Right renal pelvis (tissue), 4 donors: ENCODE measurements around the gene TMPRSS3. TPM values are rescaled to one million over a fixed set of nuclear protein-coding genes. Genes with fewer than 3 reads are reported as not detected.

Experiments
- DNase-seq, 4 donors: peaks; one replicate each; pipeline ENCODE4 v3.0.0-alpha.2; 2013; ENCODE audit warnings: low read depth in 4 of 4, low spot score in 3 of 4, missing footprints in 1 of 4
- polyA plus RNA-seq, 4 donors: library from polyadenylated mRNA; unstranded; fragments of 120-200 nt; gene quantifications; one replicate each; pipeline ENCODE4 v1.2.1, GENCODE V29; 2013; ENCODE audit not compliant: insufficient read length in 4 of 4

The TMPRSS3 gene
- polyA plus RNA-seq, 4 donors, result 2.2 to 2.6 (median 2.3) TPM

GRCh38 chr21:42357307-42357706, 38.5 kb downstream of the TMPRSS3 start:
- DNase-seq, result no peak

DNA sequence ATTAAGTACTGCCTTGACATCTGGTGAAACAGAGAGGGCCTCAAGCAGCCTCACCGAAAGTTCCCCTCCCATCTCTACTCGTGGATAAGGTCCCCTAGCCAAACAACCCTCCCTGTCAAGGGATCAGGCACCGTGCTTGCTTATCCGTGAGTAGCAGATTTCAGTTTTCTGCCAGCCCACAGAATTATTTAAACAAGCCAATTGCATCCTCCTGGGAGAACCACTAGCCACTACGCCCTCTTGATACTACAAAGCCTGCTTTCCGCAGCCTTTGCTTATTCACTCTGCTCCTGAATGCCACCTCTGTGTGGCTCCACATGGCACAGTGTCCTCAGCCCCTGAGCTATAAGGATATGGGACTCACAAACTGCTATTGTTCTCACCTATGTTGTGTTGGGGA, 39.2 kb downstream of the TMPRSS3 start:
- DNase-seq, result no peak

DNA sequence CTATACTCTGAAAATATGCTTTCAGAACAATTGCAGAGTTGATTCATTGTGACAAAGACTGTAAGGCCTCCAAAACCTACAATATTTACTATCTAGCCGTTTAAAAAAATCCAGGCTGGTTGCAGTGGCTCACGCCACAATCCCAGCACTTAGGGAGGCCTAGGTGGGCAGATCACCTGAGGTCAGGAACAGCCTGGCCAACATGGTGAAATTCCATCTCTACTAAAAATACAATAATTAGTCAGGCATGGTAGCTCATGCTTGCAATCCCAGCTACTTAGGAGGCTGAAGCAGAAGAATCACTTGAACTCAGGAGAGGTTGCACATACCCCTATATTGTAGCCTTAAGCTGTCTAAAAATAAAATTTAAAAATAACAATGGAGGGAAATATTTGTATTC, 39.8 kb downstream of the TMPRSS3 start:
- DNase-seq, result no peak

- no peak for DNase-seq
Measured at GRCh38 chr21:42353623-42354022, 42.2 kb downstream of the TMPRSS3 start.

DNA sequence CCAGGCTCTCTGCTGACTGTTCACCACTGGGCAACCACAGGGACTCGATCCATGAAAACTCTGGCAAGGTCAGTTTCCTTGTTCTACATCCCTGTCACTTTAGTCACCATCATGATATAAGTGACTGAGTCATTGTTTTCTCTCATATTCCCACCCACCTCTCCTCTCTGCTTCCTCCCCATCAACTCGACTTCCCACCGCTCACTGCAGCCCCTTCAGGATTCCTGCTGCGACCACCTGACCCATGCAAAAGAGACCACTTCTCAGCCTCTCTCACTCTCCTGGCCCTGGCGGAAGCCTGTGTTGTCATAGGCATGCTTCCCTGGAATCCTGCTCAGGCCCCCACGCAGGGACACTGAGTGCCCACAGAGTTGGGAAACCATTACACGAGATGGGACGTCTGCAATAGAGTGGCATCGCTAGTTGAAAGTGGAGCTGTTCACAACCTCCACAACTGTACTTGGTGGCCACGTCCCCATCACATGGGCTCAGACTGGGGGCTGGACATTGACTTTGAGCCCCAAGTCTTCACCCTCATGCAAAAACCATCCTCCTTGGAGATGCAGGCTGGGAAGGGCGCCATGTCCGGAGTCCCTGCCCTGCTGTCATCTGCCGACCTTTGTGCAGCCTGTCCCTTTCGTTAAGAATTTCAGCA, 43.3 kb downstream of the TMPRSS3 start:
- no peak for DNase-seq

GRCh38 chr21:42351626-42352440, 44.0 kb downstream of the TMPRSS3 start:
- DNase-seq, result no peak

DNA sequence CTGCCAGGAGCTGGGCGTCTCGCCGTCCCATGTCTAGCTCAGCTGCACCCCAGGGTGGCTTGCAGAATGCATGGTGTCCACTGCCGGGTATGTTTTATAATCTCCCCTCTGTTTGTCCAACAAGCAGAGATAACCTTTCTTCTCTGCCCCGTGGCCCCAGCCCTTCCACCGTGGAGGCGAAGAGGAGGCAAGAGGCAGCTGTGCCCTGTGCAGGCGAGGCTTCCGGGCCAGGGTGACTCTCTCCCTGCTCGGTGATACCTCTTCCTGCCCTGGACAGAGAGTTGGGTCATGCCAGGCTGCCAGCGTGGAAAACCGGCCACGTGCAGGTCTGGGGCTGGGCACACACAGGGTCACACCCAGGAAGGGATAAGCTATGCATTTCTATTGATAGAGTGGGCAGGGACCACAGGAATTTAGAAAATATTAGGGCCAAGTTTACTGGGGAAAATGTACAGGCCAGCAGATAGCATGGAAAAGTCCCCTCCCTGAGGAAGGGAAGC, 44.9 kb downstream of the TMPRSS3 start, which contains the start of gene TFF2:
TFF2 (minus strand) TSS at position 68 of the 500 bp plus-strand sequence; CDS start at position 31, 37 bp downstream.
- DNase-seq, result no peak

- no peak for DNase-seq
Measured at GRCh38 chr21:42350318-42350910, 45.4 kb downstream of the TMPRSS3 start.

- no peak for DNase-seq
Measured at GRCh38 chr21:42349420-42350317, 46.2 kb downstream of the TMPRSS3 start.

DNA sequence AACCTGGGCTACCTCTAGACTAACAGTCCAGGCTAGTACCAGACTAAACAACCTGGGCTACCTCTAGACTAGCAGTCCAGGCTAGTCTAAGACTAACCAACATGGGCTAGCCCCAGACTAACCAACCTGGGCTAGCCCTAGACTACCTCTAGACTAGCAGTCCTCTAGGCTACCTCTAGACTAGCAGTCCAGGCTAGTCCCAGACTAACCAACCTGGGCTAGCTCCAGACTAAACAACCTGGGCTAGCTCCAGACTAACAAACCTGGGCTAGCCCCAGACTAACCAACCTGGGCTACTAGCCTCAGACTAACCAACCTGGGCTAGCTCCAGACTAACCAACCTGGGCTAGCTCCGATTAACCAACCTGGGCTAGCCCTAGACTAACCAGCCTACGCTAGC, 47.1 kb downstream of the TMPRSS3 start:
- DNase-seq, result no peak

GRCh38 chr21:42347601-42348327, 48.1 kb downstream of the TMPRSS3 start:
- no peak for DNase-seq

- no peak for DNase-seq
Measured at GRCh38 chr21:42346866-42347600, 48.8 kb downstream of the TMPRSS3 start.

GRCh38 chr21:42346441-42346840, 49.4 kb downstream of the TMPRSS3 start:
- DNase-seq, result no peak

GRCh38 chr21:42344631-42345030, 51.2 kb downstream of the TMPRSS3 start:
- DNase-seq, result no peak

DNA sequence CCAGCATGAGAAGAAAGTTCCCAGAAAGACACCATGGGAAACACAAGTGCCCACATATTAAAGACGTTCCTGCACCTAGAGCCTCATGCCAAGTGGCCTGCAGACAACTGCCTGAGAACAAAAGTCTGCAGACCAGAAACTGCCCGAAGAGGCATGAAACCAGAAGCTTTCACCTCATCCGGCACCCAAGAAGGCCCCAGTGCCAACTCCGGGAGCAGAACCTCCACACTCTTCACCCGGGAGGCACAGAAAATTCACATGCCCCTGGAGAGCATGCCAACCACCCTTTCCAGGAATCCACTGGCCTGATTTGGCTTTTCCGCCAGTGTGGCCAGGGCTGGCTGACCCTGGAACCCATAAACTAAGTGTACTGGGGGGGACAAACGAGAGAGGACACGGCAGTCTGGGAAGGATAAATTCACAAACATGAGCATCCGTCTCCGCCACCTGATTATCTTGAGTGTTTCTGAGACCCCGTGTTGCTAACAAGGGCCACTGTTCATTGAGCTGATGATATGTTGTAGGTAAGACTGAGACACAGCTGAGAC, 51.8 kb downstream of the TMPRSS3 start:
- DNase-seq, result no peak

- no peak for DNase-seq
Measured at GRCh38 chr21:42343556-42343955, 52.3 kb downstream of the TMPRSS3 start.

- DNase-seq, result no peak
Measured at GRCh38 chr21:42343101-42343500, 52.8 kb downstream of the TMPRSS3 start.

- DNase-seq, result no peak
Measured at GRCh38 chr21:42341776-42342542, 53.9 kb downstream of the TMPRSS3 start.
